Activated CD4-positive, alpha-beta T cell treated with anti-CD3 and anti-CD28 coated beads for 48 hours (primary cell): ENCODE measurements around the gene FITM2.

Experiments used
- DNase-seq: peaks from one replicate; pipeline ENCODE4 v3.0.0-alpha.2; 2020

Gene FITM2

DNA sequence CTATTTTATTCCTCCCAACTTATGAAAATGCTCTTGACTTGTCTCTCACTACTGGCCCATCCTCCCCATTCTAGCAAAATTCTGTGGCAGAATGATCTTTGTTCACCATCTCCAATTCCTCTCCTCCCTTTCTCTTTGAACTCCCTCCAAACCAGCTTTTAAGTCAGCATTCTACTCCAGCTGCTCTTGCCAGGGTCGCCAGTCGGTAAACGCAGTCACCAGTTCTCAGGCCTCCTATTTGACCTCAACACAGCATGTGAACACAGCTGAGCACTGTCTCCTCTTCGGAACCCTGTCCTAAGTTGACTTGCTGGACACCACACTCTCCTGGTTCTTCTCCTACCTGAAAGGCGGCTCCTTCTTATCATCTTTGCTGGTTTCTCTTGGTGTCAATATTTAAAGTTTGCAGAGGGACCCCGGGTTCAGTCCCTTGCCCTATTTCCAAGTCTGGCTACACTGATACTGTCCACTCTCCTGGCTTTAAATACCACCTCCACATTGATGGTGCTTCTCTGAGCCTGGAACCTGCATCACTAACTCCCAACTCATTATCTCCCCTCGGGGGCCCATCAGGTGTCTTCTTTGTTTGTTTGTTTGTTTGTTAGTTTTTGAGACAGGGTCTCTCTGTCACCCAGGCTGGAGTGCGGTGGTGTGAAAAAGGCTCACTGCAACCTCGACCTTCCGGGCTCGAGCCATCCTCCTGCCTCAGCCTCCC lies 36.5 kb downstream of the FITM2 start:
- no peak for DNase-seq

DNA sequence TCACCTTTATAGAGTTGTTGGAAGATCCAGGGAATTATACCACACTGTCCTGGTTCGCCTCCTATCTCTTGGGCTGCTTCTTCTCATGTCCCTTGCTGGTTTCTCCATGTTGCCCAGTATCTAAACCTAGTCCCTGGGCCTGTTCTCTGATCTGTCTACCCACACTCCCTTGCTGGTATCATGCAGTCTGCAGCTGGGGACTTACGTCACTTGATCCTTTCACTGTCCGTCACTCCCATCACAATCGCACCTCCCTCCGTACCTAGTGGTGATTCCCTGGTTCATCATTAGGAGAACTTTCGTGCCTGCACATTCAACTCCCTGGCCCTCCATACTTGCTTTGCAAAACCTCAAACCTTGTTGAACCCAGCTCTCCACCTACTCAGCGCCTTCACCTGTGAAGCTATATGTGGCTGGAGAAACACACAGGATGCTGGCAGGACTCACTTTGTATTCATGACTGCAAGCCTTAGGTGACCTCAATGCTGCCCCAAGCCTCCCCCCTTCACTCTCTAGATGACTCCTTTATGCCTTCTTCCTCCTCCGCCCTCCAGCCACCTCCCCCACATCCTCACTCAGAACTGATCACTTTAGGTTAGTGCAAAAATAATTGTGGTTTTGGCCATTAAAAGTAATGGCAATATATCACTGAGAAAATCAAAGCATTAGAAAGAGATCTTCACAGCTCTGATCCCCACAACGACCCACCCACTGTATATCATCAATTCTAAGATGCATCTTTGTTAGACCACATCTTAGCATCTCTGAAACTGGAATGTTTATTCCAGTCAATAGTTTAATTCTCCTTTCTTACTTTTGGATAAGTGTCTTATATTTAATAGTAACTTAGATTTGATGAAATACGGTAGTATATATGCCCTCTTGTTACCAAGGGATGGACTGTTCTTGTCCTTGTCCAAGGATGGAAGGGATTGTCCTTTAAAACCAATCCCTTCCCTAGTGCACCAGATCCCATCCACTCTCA lies 37.5 kb downstream of the FITM2 start:
- no peak for DNase-seq

DNA sequence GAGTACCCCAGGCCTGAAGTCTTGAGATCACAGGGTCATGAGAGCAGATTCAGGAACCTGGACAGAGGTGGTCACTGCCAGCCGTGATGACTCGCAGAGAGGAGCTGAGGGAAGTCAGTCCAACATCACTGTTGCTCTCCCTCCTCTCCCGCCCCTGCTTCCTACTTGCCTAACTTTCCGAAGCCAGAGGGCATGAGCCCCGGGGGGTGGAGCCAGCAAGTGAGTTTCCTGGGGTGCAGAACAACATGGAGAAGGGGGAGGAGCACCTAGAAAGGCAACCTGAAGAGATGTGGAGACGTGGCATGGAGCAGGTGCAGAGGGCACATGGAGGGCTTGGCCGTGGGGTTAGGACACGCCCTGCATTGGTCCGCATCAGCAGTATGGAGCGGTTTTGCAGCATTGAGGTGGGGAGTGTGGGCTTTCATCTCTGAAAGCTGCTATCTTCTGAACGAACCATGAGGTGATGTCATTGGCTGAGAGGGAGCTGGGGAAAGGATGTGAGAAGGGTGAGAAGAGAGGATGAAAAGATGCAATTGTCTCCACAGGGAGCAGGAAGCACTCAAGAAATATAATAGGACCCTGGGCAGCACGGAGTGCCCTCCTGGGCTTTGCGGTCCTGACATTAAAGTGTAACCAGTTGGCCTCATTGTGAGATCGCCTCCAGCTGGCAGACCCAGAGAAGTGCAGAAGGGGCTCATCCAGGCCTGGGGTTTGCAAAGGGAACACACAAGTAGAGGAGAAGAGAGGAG lies 38.9 kb downstream of the FITM2 start:
- peak; percentile 14 for DNase-seq

DNA sequence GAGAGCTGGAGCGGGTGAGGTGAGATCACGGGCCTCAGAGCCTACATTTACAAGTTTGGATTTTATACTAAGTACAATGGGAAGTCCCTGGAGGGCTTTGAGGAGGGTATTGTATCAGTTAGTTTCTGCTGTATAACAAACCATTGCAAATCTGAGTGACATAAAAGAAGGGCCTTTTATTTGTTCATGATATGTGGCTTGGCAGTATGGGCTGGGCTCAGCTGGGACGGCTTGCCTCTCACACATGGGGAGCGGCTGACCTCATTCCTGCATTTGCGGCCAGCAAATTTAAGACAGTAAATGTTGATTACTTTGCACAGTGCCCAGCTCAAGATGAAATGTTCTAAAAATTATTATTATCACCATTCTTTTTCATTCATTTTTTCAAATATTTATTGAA lies 42.2 kb downstream of the FITM2 start:
- no peak for DNase-seq

DNA sequence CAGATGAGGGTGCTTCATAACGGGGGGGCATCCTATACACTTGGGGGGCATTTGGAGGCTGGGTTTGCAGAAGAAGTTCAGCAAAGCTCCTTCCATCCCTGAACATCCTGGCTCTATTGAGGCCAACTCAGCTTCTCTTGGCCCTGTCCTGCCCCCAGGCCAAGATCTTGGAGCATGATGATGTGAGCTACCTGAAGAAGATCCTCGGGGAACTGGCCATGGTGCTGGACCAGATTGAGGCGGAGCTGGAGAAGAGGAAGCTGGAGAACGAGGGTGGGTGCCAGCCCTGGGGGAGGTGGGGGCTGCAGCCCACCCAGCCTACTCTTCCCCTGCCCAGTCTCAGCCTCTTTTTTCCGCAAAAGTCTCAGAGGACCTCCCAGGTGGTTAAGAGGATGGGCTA lies 46.7 kb downstream of the FITM2 start:
- peak; percentile 10 for DNase-seq

DNA sequence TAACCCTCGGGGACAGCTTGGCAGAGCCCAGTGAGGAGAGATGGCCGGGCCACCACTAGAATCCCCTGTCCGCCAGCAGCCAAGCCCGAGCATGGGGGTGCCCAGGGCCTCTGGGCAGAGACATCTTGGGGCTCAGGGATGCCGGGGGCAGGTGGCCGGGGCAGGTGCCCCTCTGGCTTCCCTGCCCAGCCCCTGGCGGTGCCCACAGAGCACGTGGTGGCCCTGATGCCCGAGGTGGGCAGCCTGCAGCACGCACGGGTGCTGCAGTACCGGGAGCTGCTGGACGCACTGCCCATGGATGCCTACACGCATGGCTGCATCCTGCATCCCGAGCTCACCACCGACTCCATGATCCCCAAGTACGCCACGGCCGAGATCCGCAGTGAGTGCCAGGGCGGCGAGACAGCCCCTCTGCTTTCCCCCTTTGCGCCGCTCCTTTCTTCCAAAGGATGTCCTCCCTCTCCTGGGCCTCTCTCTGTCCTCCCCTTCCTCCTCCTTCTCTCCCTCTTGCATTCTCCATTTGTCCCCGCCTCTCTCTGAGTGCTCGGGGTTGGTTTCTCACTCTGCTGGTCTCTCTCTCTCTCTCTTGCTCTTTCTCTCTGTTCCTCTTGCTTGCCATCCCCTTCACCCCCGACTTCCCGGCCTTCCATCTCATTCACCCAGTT lies 52.6 kb downstream of the FITM2 start:
- no peak for DNase-seq

DNA sequence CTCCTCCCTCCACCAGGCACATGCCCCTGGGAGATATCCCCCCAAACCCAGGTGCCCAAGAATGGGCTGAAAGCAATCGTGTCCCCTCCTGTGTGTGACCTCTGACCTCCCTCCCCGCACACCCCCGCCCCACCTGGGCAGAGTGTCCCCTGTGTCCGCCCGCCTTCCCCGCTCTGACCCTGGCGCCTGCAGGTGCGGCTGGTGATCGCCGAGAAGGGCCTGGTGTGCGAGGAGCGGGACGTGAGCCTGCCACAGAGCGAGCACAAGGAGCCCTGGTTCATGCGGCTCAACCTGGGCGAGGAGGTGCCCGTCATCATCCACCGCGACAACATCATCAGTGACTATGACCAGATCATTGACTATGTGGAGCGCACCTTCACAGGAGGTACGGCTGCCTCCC lies 54.0 kb downstream of the FITM2 start:
- DNase-seq: no peak

DNA sequence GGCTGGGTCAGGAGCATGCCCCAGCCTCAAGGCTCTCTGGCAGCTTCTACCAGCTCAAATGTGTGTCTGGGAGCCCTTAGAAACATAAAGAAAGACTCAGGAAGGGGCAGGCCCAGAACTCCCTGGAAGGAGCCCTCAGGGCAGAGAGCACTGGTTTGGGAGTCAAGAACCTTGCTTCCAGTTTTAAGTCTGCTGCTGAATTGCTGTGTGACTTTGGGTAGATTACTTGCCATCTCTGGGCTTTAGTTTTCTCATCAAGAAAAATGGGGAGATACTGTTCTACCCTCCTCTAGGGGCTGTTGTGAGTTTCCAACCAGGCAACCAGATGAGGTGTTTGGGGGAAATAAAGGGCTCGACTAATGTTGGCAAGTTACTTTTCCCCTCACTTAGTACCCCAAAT lies 55.1 kb downstream of the FITM2 start:
- DNase-seq: no peak

DNA sequence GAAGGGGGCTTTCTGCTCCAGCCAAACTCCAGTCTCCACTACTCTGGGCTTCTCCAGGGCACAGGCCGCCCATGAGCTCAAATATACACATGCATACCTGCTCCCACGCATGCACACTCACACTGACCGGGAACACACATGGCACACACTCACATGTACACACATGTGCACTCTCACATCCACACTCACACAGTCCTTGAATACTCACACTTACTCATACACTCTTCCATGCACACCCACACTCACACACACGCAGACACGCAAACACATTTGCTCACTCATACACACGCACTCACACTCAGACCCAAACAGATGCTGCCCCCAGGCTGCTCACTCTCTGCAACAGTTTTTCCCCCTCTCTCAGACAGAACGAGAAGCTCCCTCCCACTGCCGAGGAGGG lies 56.9 kb downstream of the FITM2 start:
- no peak for DNase-seq

DNA sequence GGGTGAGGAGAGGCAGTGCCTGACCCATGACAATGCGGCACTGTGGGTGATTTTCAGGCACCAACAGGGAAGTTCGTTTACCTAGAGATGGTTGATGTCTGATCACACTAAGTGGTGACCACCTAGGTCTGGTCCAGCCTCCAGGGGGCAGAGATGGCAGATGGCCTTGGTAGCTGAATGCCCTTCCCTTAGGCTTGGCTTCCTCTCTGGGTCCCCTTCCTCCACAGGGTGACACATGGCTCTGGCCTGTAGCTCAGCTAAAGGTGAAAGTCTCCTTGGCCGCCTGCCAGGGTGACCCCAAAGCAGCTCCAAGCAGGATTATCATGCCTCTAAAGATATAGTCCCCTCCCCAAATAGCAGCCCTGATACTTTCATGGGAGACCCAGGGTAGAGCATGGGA lies 57.5 kb downstream of the FITM2 start:
- no peak for DNase-seq
